OCI-LY1 (cell line): ENCODE measurements around the gene UNC13D.

Source experiments
- H2AFZ ChIP-seq: fragments of 200-600 bp; sonication (generic), shearing (Covaris generic); 2 replicates; pipeline ENCODE4 v1.6.0; 2014; ENCODE audit warnings: antibody characterized with exemption, mild to moderate bottlenecking, low read length
- H3F3A ChIP-seq: fragments of 200-600 bp; sonication (generic), shearing (Covaris generic); 2 replicates; pipeline ENCODE4 v1.6.0; 2014; ENCODE audit warnings: mild to moderate bottlenecking, antibody characterized with exemption, low read length, moderate library complexity; ENCODE audit not compliant: insufficient read depth
- H3K27ac ChIP-seq: fragments of 200-600 bp; sonication (generic); 2 replicates; pipeline ENCODE4 v1.5.1; 2014; ENCODE audit warnings: low read length, mixed run types, mild to moderate bottlenecking, low read depth; ENCODE audit not compliant: poor library complexity, severe bottlenecking
- H3K27me3 ChIP-seq: fragments of 200-600 bp; sonication (generic); 2 replicates; pipeline ENCODE4 v1.6.0; 2014; ENCODE audit warnings: antibody characterized with exemption, mild to moderate bottlenecking, low read length, moderate library complexity; ENCODE audit not compliant: insufficient read depth
- H3K36me3 ChIP-seq: fragments of 200-600 bp; sonication (generic); 2 replicates; pipeline ENCODE4 v1.6.1; 2014; ENCODE audit warnings: mild to moderate bottlenecking, antibody characterized with exemption, low read length, moderate library complexity, mixed read lengths; ENCODE audit not compliant: insufficient read depth
- H3K4me1 ChIP-seq: fragments of 200-600 bp; sonication (generic); 2 replicates; pipeline ENCODE4 v1.5.1; 2014; ENCODE audit warnings: mild to moderate bottlenecking, low read length, moderate library complexity; ENCODE audit not compliant: insufficient read depth, severe bottlenecking
- H3K4me2 ChIP-seq: fragments of 200-600 bp; sonication (generic), shearing (Covaris generic); 2 replicates; pipeline ENCODE4 v1.6.1; 2014; ENCODE audit warnings: low read length
- H3K4me3 ChIP-seq: fragments of 200-600 bp; sonication (generic); 2 replicates; pipeline ENCODE4 v1.5.1; 2014; ENCODE audit warnings: low read length, low read depth, mild to moderate bottlenecking, mixed read lengths; ENCODE audit not compliant: poor library complexity, severe bottlenecking
- H3K79me2 ChIP-seq: fragments of 200-600 bp; shearing (Covaris generic); 2 replicates; pipeline ENCODE4 v1.6.1; 2016; ENCODE audit warnings: mixed run types, low read length, mixed read lengths; ENCODE audit not compliant: insufficient read depth
- H3K9ac ChIP-seq: fragments of 200-600 bp; sonication (generic), shearing (Covaris generic); 2 replicates; pipeline ENCODE4 v1.6.1; 2014; ENCODE audit warnings: mild to moderate bottlenecking, low read length, mixed read lengths
- H3K9me2 ChIP-seq: fragments of 200-600 bp; sonication (generic), shearing (Covaris generic); 2 replicates; pipeline ENCODE4 v1.6.1; 2014; ENCODE audit warnings: low read depth, mild to moderate bottlenecking, low read length, mixed read lengths
- H3K9me3 ChIP-seq: fragments of 200-600 bp; shearing (Covaris generic); 2 replicates; pipeline ENCODE4 v1.6.1; 2014; ENCODE audit warnings: low read length, mixed read lengths
- H4K20me1 ChIP-seq: fragments of 200-600 bp; sonication (generic), shearing (Covaris generic); 2 replicates; pipeline ENCODE4 v1.6.0; 2016; ENCODE audit warnings: mild to moderate bottlenecking, low read length; ENCODE audit not compliant: insufficient read depth
- CTCF ChIP-seq: fragments of 200-600 bp; sonication (generic), shearing (Covaris generic); IDR thresholded peaks from 2 replicates; pipeline ENCODE4 v1.5.1; 2017; ENCODE audit warnings: mild to moderate bottlenecking, antibody characterized with exemption, low read length, moderate library complexity, mixed read lengths
- EZH2 ChIP-seq: fragments of 200-600 bp; sonication (generic), shearing (Covaris generic); IDR thresholded peaks from 2 replicates; pipeline ENCODE4 v1.8.0; 2017; ENCODE audit warnings: borderline replicate concordance, mixed run types, mild to moderate bottlenecking, antibody characterized with exemption, low read length, moderate library complexity, mixed read lengths

The UNC13D gene

DNA sequence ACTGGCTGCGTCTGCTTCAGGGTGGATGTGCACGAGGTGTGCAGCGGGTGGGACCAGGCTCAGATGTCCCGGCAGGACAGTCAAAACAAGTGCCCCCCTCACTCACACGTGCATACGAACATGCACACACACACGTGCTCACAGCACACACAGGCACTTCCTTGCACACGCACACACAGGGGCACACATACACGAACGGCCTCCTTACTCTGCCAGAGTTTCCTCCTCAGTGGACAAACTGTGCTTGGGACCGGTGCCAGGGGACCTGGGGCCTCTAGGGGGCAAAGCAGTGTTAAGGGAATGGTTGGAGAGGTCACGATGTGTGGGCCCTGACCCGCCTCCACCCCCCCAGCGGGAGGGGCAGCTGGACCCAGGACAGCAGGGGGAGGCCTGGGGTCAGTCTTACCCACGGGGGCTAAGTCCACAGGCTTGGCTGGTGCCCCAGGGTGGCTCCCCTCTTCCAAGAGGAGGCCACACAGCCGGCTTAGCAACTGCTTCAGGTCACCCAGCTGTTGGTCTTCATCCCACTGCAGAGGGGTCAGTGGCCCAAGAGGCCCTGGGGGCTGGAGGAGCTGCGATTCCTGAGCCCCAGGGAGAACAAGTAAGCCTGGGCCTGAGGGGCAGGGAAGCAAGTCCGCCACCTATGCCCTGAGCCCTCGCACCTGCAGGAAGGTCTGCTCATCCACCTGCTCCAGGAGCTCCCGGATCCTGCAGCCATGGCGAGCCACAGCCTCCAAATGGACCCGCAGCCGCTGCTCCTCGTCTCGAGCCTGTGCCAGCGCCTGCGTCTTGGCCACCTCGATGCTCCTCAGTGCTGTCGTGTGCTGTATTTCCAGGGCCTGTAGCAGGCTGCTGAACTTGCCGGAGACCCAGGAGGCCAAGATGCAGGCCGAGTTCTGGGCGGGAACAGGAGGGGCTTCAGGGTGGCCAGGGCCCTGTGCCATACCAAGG, 47.7 kb upstream of the UNC13D start:
- Histone ChIP-seq H3K4me2 (no peak overlapping the region), H4K20me1 (no peaks in the 10 kb centered on the region), H3K27ac (no peak overlapping the region)

GRCh38 chr17:75891022-75891604, 46.9 kb upstream of the UNC13D start:
- Histone ChIP-seq H3K9ac (no peak overlapping the region), H4K20me1 (no peaks in the 10 kb centered on the region), H3K4me1 (peaks cover 14% of the 10 kb centered on the region), H2AFZ (no peak overlapping the region), H3K4me3 (no peak overlapping the region), H3K9me2 (no peaks in the 10 kb centered on the region), H3F3A (no peaks in the 10 kb centered on the region), H3K9me3 (no peaks in the 10 kb centered on the region), H3K79me2 (no peaks in the 10 kb centered on the region), H3K4me2 (no peak overlapping the region), H3K27me3 (no peaks in the 10 kb centered on the region), H3K36me3 (peaks cover 19% of the 10 kb centered on the region), H3K27ac (no peak overlapping the region)
- TF ChIP-seq CTCF, result no peak
- no peak for TF ChIP-seq EZH2

More for the DNA sequence above, 47.7 kb upstream of the UNC13D start:
- H2AFZ ChIP-seq, result no peak overlapping the region
- TF ChIP-seq CTCF, result no peak
- no peak for TF ChIP-seq EZH2
- no peaks in the 10 kb centered on the region for H3F3A ChIP-seq
- no peaks in the 10 kb centered on the region for H3K9me2 ChIP-seq
- H3K36me3 ChIP-seq, result peaks cover 16% of the 10 kb centered on the region; the same call in 1 of the 2 replicates
- H3K4me1 ChIP-seq, result peaks cover 16% of the 10 kb centered on the region
- H3K9me3 ChIP-seq, result no peaks in the 10 kb centered on the region
- H3K27me3 ChIP-seq, result no peaks in the 10 kb centered on the region
- H3K4me3 ChIP-seq, result no peak overlapping the region
- H3K79me2 ChIP-seq, result no peaks in the 10 kb centered on the region
- H3K9ac ChIP-seq, result no peak overlapping the region

GRCh38 chr17:75889454-75889853, 45.2 kb upstream of the UNC13D start:
- H3K79me2 ChIP-seq, result no peaks in the 10 kb centered on the region
- TF ChIP-seq EZH2 (no peak), CTCF (peak; percentile 41; the same call in 1 of the 2 replicates)
- H3F3A ChIP-seq, result no peaks in the 10 kb centered on the region
- H3K4me1 ChIP-seq, result no peaks in the 10 kb centered on the region
- H3K9me2 ChIP-seq, result no peaks in the 10 kb centered on the region
- H4K20me1 ChIP-seq, result no peaks in the 10 kb centered on the region
- no peak overlapping the region for H2AFZ ChIP-seq
- no peak overlapping the region for H3K27ac ChIP-seq
- H3K4me3 ChIP-seq, result no peak overlapping the region
- peaks cover 19% of the 10 kb centered on the region for H3K36me3 ChIP-seq
- peaks cover 2% of the 10 kb centered on the region; the same call in 1 of the 2 replicates for H3K27me3 ChIP-seq
- no peaks in the 10 kb centered on the region for H3K9me3 ChIP-seq
- H3K9ac ChIP-seq, result no peak overlapping the region
- no peak overlapping the region for H3K4me2 ChIP-seq
